Measurements from ENCODE around the gene GRM8.
"Not testable (repeated sequence)": the region's sequence is repeated elsewhere in the genome, so short reads cannot be mapped to it uniquely, and the experiment has no call there.

GRM8 gene

GRCh38 chr7:126905255-126905654, 347.5 kb downstream of the GRM8 start:
- not testable (repeated sequence) for DNase-seq

DNA sequence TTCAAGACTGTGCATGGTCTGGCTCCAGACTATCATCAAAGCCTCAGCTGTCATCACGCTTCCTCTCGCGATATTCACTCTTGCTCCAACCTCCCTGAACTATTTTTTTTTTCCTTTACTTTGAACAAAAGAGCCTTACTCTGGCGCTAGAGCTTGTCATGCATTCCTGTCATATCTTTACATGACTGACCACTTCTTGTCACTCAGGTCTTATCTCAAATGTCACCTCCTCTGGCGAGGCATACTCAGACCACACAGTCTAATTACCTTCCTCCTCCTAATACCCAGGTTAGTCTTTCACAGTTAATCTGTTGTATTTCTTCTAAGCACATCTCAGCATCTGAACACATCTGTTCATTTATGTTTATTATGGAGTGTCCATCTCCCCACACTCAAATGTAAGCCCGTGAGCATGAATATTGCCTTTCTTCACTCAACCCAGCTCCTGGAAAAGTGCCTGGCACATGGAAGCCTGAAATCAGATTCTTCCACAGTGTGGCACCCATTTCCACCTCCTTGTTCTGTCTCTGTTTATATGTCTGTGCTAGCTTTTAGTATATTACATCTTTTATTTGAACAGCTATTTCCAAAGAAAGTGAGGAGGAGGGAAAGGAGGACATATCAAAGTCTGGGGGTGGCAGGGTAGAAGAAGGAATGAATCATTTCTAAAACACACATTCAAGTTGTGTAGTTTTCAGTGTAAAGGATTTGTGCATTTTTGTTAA, 351.5 kb downstream of the GRM8 start:
- DNase-seq = not testable (repeated sequence)

GRCh38 chr7:126887980-126888379, 364.8 kb downstream of the GRM8 start:
- not testable (repeated sequence) for DNase-seq

GRCh38 chr7:126887560-126887959, 365.2 kb downstream of the GRM8 start:
- not testable (repeated sequence) for DNase-seq

GRCh38 chr7:126882730-126883129, 370.0 kb downstream of the GRM8 start:
- DNase-seq = not testable (repeated sequence)

- not testable (repeated sequence) for DNase-seq
Measured at GRCh38 chr7:126881908-126882307, 370.8 kb downstream of the GRM8 start.

DNA sequence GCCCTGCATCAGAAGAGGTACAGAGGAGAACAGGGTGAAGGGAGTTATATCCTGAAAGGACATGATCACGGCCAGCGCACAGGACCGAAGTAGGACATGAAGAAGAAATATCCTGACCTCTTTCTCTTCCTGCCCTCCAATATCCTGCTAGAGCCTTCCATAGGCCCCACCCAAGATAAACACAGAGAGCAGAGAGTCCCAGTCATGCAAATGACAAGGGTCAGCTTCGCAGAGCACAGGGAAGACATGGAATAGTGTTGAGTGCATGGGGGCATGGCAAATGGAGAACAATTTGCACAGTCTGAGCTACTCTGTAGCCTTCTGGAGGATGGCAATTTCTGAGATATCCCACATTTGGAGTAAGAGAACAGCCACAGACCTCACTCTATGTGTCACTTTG, 371.4 kb downstream of the GRM8 start:
- no peak for DNase-seq

DNA sequence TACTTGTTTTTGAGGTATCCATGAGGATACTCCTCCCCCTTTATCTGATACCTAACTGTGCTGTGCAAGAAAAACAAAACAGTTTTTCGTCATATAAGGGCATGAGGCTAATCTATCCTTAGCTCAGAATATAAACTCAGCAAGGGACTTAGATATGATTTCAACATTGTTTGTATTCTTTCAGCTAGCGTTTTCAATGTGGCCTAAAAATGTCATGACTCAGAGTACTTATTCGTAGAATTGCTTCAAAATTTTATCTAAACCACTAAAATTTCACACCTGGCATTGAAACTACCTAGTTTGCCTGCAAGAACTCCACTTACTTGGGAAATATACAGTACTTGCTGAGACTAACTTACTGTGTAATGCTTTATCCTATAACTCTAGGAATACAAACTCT, 376.2 kb downstream of the GRM8 start:
- DNase-seq = not testable (repeated sequence)

DNA sequence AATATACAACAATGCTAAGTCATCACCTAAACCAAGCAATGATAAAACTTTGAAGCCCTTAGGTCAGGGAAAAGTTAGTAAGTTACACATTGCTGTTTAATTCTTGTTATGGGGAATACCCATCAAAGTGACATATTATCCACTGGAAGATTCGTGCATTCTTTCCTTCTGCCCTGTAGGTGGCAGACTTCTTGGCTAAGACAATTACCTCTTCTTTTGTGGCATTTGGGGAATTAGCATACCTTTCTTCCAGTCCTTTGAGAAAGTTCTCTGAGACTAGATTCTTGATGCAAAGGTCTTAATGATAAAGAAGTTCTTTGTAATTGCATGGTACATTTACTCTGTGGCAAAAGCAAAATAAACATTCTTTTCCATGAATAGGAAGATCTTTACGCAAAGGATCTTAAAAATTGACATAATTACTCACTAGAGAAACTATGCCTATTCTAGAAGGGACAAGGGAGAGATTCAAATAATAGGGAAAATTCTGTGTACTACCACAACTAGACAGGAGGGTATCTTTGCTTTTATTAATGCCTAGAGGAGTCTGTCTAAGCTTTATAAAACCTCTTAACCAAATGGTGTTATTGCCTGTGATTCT, 395.9 kb downstream of the GRM8 start:
- DNase-seq = no peak

- no peak for DNase-seq
Measured at GRCh38 chr7:126845331-126845730, 407.4 kb downstream of the GRM8 start.

- no peak for DNase-seq
Measured at GRCh38 chr7:126843883-126844282, 408.9 kb downstream of the GRM8 start.

GRCh38 chr7:126843336-126843735, 409.4 kb downstream of the GRM8 start:
- no peak for DNase-seq

DNA sequence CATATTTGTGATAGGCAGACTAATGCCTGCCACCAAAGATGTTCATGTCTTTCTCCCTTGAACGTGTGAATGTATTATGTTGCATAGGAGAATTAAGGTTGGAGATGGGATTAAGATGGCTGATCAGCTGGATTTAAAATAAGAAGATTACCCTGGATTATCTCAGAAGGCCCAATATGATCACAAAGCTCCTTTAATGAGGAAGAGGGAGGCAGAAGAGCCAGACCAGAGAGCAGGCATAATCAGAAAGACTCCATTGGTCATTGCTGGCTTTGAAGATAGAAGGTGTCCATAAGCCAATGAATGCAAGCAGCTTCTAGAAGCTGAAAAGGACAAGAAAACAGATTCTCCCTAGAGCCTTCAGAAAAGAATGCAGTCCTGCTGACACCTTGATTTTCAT, 410.3 kb downstream of the GRM8 start:
- no peak for DNase-seq

DNA sequence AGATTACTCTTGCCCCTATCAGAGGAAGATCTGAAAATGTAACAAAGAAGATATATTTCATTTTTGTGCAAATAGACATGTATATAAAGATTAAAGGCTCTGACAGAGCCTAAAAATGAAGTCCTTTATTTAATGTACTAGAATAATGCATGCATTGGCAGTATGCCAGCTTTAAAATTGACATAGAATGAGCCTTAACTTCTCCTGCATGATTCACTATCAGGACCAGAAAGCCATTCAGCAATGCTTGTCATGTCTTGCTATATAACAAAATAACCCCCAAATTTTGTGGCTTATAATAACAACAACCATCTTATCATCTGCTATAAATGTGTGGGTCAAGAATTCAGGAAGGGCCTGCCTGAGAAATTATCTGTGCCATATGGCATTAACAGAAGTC, 411.9 kb downstream of the GRM8 start:
- no peak for DNase-seq

GRCh38 chr7:126839624-126840023, 413.1 kb downstream of the GRM8 start:
- DNase-seq = no peak

GRCh38 chr7:126838194-126838593, 414.5 kb downstream of the GRM8 start:
- DNase-seq = no peak

DNA sequence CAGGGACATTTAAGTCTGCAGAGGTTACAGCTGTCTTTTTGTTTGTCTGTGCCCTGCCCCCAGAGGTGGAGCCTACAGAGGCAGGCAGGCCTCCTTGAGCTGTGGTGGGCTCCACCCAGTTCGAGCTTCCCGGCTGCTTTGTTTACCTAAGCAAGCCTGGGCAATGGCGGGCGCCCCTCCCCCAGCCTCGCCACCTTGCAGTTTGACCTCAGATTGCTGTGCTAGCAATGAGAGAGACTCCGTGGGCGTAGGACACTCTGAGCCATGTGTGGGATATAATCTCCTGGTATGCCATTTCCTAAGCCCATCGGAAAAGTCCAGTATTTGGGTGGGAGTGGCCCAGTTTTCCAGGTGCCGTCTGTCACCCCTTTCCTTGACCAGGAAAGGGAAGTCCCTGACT, 421.5 kb downstream of the GRM8 start:
- DNase-seq = not testable (repeated sequence)

- DNase-seq = no peak
Measured at GRCh38 chr7:126820925-126821324, 431.8 kb downstream of the GRM8 start.

DNA sequence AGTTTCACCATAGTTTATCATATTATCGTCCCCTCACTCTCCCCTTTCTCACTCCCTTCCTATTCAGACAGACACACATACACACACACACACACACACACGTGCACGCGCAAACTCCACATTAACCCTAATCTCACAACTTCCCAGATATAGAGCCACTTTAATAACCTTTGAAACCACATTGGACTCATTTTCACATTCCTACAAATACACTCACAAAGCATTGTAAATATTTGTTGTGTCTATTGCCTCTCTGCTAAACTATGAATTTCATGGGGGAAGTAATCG, 433.6 kb downstream of the GRM8 start:
- DNase-seq = no peak

DNA sequence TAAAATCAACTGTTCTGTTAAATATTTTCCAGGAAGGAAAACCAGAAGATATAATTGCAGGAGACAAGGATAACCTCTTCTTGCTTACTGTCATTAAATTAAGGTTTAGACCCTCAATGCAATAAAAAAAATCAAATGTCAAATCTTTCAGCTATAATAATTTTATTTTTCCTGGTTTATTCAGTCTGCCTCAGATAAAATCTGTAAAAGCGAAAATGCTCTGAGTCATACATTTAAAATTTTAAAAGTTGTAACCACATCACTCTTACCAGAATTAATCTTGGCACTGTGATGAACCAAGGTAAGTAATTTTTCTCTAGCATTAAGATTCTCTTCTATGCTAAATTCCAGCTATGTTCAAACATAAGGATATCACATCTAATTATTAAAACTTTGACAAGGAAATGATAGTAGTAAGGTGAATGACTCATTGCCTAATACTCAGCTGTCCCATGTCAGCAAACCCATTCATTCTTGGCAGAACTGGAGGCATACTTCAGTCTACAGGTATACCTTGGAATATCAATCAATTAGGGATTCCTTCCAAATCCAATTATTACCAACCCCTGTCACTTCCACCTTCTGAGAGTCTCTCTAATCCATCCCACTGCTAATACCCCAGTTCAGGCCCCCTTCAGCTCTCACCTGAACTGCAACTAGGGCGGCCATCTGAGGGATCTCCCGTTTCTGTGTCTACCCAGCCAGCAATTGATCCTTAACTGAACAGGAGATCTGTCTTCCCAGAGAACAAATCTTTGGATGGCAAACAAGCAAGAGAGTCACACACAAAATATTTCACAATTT, 434.1 kb downstream of the GRM8 start:
- DNase-seq = no peak

DNA sequence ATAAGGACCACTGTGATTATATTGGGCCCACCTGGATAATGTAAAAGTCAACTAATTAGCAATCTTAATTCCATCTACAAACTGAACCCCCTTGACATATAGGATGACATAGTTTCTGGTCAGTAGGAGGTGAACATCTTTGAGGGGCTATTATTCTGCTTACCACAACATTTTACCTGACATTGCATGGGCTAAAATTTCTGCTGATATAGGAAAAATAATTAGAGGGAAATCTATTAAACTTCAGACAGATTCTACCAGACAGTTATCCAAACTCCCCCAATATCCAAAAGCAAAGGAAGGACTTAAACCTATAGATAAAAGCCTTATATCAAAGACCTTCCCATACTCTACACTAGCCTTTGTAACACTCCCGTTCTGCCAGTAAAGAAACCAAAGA, 443.6 kb downstream of the GRM8 start:
- no peak for DNase-seq

- DNase-seq = no peak
Measured at GRCh38 chr7:126806614-126807013, 446.1 kb downstream of the GRM8 start.

- DNase-seq = no peak
Measured at GRCh38 chr7:126805351-126805750, 447.4 kb downstream of the GRM8 start.

DNA sequence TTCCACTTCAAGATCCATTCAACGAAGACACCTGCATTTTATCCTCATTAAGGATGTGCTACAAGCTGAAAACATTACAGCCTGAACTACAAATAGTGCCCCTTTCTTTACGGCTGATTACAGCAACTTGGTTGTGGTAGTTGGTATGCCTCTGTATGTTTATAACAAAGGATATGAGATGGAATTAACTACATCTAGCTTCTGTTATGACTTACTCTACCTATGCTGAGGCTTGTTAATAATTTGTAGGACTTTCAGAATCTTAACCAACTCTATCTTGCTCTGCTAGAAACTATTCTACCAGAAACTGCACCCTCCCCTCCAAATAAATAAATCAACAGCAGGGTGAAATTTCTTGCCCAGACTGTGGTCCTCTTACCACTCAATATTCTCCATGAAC, 448.1 kb downstream of the GRM8 start:
- no peak for DNase-seq
